OCI-LY1 (cell line): ENCODE measurements around the gene SMAD9.

ENCODE experiments used
- CTCF ChIP-seq: fragments of 200-600 bp; sonication (generic), shearing (Covaris generic); IDR thresholded peaks from 2 replicates; pipeline ENCODE4 v1.5.1; 2017; ENCODE audit warnings: mild to moderate bottlenecking, antibody characterized with exemption, low read length, moderate library complexity, mixed read lengths
- EZH2 ChIP-seq: fragments of 200-600 bp; sonication (generic), shearing (Covaris generic); IDR thresholded peaks from 2 replicates; pipeline ENCODE4 v1.8.0; 2017; ENCODE audit warnings: borderline replicate concordance, mixed run types, mild to moderate bottlenecking, antibody characterized with exemption, low read length, moderate library complexity, mixed read lengths

- TF ChIP-seq CTCF (no peak), EZH2 (no peak)
Observed at GRCh38 chr13:36914648-36915047, 5.4 kb downstream of the SMAD9 start.
